ENCODE measurements around the gene ANAPC1.
"Not testable (repeated sequence)": the region's sequence is repeated elsewhere in the genome, so short reads cannot be mapped to it uniquely, and the experiment has no call there.

The ANAPC1 gene

GRCh38 chr2:111830479-111830878, 53.5 kb downstream of the ANAPC1 start:
- not testable (repeated sequence) for DNase-seq (ENCODE audit: low read depth in 2 of 2, low spot score in 1 of 2)

GRCh38 chr2:111828217-111828766, 55.7 kb downstream of the ANAPC1 start:
- not testable (repeated sequence) for DNase-seq (ENCODE audit: low read depth in 2 of 2, low spot score in 1 of 2)

GRCh38 chr2:111812970-111813622, 70.9 kb downstream of the ANAPC1 start:
- DNase-seq (ENCODE audit: low read depth in 2 of 2, low spot score in 1 of 2): not testable (repeated sequence)

GRCh38 chr2:111790633-111791032, 93.4 kb downstream of the ANAPC1 start:
- DNase-seq (ENCODE audit: low read depth in 2 of 2, low spot score in 1 of 2): not testable (repeated sequence)

GRCh38 chr2:111784081-111784480, 99.9 kb downstream of the ANAPC1 start:
- DNase-seq (ENCODE audit: low read depth in 2 of 2, low spot score in 1 of 2): not testable (repeated sequence)

- not testable (repeated sequence) for DNase-seq (ENCODE audit: low read depth in 2 of 2, low spot score in 1 of 2)
Observed at GRCh38 chr2:111782195-111782594, 101.8 kb downstream of the ANAPC1 start.

- not testable (repeated sequence) for DNase-seq (ENCODE audit: low read depth in 2 of 2, low spot score in 1 of 2)
Observed at GRCh38 chr2:111781443-111782094, 102.4 kb downstream of the ANAPC1 start.

GRCh38 chr2:111777155-111777554, 106.8 kb downstream of the ANAPC1 start:
- not testable (repeated sequence) for DNase-seq (ENCODE audit: low read depth in 2 of 2, low spot score in 1 of 2)

GRCh38 chr2:111776296-111776695, 107.7 kb downstream of the ANAPC1 start:
- DNase-seq (ENCODE audit: low read depth in 2 of 2, low spot score in 1 of 2): not testable (repeated sequence)

GRCh38 chr2:111772180-111772579, 111.8 kb downstream of the ANAPC1 start:
- not testable (repeated sequence) for DNase-seq (ENCODE audit: low read depth in 2 of 2, low spot score in 1 of 2)

GRCh38 chr2:111770916-111771658, 112.9 kb downstream of the ANAPC1 start:
- not testable (repeated sequence) for DNase-seq (ENCODE audit: low read depth in 2 of 2, low spot score in 1 of 2)

GRCh38 chr2:111768266-111769190, 115.5 kb downstream of the ANAPC1 start:
- DNase-seq (ENCODE audit: low read depth in 2 of 2, low spot score in 1 of 2): not testable (repeated sequence)

- DNase-seq (ENCODE audit: low read depth in 2 of 2, low spot score in 1 of 2): not testable (repeated sequence)
Observed at GRCh38 chr2:111767087-111767486, 116.9 kb downstream of the ANAPC1 start.

- not testable (repeated sequence) for DNase-seq (ENCODE audit: low read depth in 2 of 2, low spot score in 1 of 2)
Observed at GRCh38 chr2:111766295-111766694, 117.7 kb downstream of the ANAPC1 start.

GRCh38 chr2:111764151-111764550, 119.8 kb downstream of the ANAPC1 start:
- DNase-seq (ENCODE audit: low read depth in 2 of 2, low spot score in 1 of 2): not testable (repeated sequence)

GRCh38 chr2:111760697-111761284, 123.2 kb downstream of the ANAPC1 start:
- DNase-seq (ENCODE audit: low read depth in 2 of 2, low spot score in 1 of 2): not testable (repeated sequence)

GRCh38 chr2:111752533-111752932, 131.5 kb downstream of the ANAPC1 start:
- DNase-seq (ENCODE audit: low read depth in 2 of 2, low spot score in 1 of 2): not testable (repeated sequence)

GRCh38 chr2:111750641-111751040, 133.4 kb downstream of the ANAPC1 start:
- not testable (repeated sequence) for DNase-seq (ENCODE audit: low read depth in 2 of 2, low spot score in 1 of 2)

GRCh38 chr2:111748429-111748828, 135.6 kb downstream of the ANAPC1 start:
- not testable (repeated sequence) for DNase-seq (ENCODE audit: low read depth in 2 of 2, low spot score in 1 of 2)

Measured in stimulated activated CD8-positive, alpha-beta memory T cell treated with anti-CD3 and anti-CD28 coated beads, Interleukin-4, amount 100 ng/mL, for 4 hours (primary cell).